WERI-Rb-1 (cell line): ENCODE data around the gene MLNR.

Experiments used
- DNase-seq: peaks from one replicate; pipeline ENCODE4 v3.0.0-alpha.2; 2020
- H3K27ac ChIP-seq: fragments of 250-450 bp; sonication (Bioruptor Pico); 2 replicates; pipeline ENCODE4 v1.5.1; 2020; ENCODE audit warnings: mild to moderate bottlenecking, moderate library complexity
- H3K27me3 ChIP-seq: fragments of 250-450 bp; sonication (Bioruptor Pico); 2 replicates; pipeline ENCODE4 v1.5.1; 2021; ENCODE audit warnings: mild to moderate bottlenecking, low read depth, moderate library complexity; ENCODE audit not compliant: insufficient read depth, severe bottlenecking
- H3K36me3 ChIP-seq: fragments of 250-450 bp; sonication (Bioruptor Pico); 2 replicates; pipeline ENCODE4 v1.5.1; 2020; ENCODE audit warnings: mild to moderate bottlenecking, moderate library complexity
- H3K4me3 ChIP-seq: 2 replicates; pipeline ENCODE4 v1.5.1; 2011; ENCODE audit warnings: low read depth, mild to moderate bottlenecking, control low read depth, low read length
- H3K9me3 ChIP-seq: fragments of 250-450 bp; sonication (Bioruptor Pico); 2 replicates; pipeline ENCODE4 v1.5.1; 2021; ENCODE audit warnings: mild to moderate bottlenecking, moderate library complexity; ENCODE audit not compliant: severe bottlenecking
- TF ChIP-seq, protein P1 (sequence below): IDR thresholded peaks from 2 replicates; pipeline ENCODE4 v1.5.1; 2011; ENCODE audit warnings: low read depth, mild to moderate bottlenecking, control low read depth, inconsistent platforms, low read length

The MLNR gene

DNA sequence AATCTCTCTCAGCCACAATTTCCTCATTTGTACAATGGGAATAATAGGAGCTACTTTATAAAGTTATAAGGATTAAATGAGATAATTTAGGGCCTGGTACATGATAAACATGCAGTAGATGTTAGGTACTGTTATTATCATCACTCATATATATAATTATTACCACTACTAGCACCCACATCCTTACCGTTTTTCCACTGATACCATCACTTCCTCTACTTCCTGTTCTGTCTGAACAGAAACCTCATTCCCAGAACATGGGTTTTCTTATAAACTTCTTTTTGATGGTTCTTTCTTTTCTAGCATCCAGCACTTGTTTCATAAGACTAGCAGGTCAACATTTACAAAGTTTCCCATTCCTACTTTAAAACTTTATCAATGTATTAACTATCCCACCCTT is 33.9 kb downstream of the MLNR start:
- DNase-seq, result no peak
- Histone ChIP-seq H3K36me3 (no peaks in the 10 kb centered on the region), H3K27me3 (no peaks in the 10 kb centered on the region), H3K9me3 (no peaks in the 10 kb centered on the region), H3K4me3 (no peak overlapping the region), H3K27ac (no peak overlapping the region)
- TF ChIP-seq, protein P1, sequence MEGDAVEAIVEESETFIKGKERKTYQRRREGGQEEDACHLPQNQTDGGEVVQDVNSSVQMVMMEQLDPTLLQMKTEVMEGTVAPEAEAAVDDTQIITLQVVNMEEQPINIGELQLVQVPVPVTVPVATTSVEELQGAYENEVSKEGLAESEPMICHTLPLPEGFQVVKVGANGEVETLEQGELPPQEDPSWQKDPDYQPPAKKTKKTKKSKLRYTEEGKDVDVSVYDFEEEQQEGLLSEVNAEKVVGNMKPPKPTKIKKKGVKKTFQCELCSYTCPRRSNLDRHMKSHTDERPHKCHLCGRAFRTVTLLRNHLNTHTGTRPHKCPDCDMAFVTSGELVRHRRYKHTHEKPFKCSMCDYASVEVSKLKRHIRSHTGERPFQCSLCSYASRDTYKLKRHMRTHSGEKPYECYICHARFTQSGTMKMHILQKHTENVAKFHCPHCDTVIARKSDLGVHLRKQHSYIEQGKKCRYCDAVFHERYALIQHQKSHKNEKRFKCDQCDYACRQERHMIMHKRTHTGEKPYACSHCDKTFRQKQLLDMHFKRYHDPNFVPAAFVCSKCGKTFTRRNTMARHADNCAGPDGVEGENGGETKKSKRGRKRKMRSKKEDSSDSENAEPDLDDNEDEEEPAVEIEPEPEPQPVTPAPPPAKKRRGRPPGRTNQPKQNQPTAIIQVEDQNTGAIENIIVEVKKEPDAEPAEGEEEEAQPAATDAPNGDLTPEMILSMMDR, result no peak

GRCh38 chr13:49256841-49257240 is 36.7 kb downstream of the MLNR start:
- no peak for DNase-seq
- Histone ChIP-seq H3K4me3 (no peak overlapping the region), H3K27ac (no peak overlapping the region), H3K27me3 (no peaks in the 10 kb centered on the region), H3K9me3 (no peaks in the 10 kb centered on the region), H3K36me3 (no peaks in the 10 kb centered on the region)
- TF ChIP-seq, protein P1, result no peak

DNA sequence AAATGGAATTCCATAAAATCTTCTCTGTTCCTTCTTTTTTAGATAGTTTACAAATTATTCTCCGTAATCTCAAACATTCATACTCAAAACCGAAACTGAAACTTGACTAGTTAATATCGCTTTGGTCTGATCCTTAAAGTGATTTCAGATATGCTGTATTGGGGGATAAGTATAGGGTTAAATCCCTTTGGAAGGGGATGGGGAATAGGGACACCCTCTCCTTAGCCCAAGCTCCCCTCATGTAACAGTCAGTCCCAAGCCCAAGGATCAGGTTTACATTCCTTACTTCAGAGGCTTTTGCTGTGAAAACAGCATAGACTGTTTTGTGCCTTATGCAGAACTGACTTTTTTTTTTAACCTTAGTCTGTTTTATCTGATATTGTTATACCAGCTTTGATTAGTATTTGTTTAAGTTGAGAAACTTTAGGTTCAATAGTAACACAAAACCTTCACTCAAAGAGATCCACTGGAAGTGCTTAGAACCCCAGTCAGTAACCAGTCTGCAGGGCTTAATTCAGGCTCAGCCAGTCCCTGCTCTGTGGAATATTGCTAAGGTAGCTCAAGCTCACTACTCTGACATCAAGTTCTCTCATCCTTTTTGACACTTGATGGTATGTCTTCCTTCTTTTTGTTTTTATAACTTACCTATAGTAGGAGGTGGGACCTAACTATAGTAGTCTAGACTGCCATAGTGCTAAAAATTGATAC is 38.1 kb downstream of the MLNR start:
- H3K9me3 ChIP-seq, result no peaks in the 10 kb centered on the region
- H3K36me3 ChIP-seq, result no peaks in the 10 kb centered on the region
- no peak for DNase-seq
- H3K27me3 ChIP-seq, result no peaks in the 10 kb centered on the region
- TF ChIP-seq, protein P1, result no peak
- H3K27ac ChIP-seq, result no peak overlapping the region
- H3K4me3 ChIP-seq, result no peak overlapping the region

DNA sequence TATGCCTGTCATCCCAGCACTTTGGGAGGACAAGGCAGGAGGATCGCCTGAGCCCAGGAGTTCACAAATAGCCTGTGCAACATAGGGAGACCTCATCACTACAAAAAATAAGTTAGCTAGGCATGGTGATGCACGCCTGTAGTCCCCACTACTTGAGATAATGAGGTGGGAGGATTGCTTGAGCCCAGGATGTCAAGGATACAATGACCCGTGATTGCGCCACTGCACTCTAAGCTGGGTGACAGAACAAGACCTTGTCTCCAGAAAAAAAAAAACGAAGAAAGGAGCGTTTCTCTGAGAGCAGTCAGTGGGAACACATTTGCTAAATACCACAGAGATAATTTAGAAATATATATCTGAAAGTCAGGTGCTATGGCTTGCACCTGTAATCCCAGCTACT is 39.4 kb downstream of the MLNR start:
- no peak for DNase-seq
- TF ChIP-seq, protein P1, result no peak
- H3K27ac ChIP-seq, result no peak overlapping the region
- H3K27me3 ChIP-seq, result no peaks in the 10 kb centered on the region
- no peaks in the 10 kb centered on the region for H3K36me3 ChIP-seq
- no peaks in the 10 kb centered on the region for H3K9me3 ChIP-seq
- H3K4me3 ChIP-seq, result no peak overlapping the region

GRCh38 chr13:49262634-49263033 is 42.5 kb downstream of the MLNR start:
- TF ChIP-seq, protein P1, result no peak
- H3K9me3 ChIP-seq, result no peaks in the 10 kb centered on the region
- no peak for DNase-seq
- H3K36me3 ChIP-seq, result no peaks in the 10 kb centered on the region
- H3K27me3 ChIP-seq, result no peaks in the 10 kb centered on the region
- H3K4me3 ChIP-seq, result no peak overlapping the region
- H3K27ac ChIP-seq, result no peak overlapping the region

DNA sequence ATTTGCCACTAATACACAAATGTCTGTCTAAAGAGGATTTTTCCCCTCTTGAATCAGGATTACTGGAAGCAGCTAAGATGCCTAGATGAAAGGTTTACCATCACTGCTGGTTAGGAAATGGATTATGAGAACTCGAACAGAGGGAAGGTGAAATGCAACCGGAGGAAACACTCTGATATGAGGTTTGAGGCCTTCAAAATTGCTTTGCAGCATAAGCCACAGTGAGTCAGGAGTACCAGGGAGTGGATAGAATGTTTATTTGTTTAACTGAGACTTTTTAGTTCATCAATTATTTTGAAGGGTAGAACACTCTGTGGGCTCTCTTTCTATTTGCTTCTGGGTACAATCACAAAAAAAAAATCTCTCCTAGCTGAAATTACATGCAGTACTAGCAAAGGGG is 45.7 kb downstream of the MLNR start:
- Histone ChIP-seq H3K4me3 (no peak overlapping the region), H3K9me3 (no peaks in the 10 kb centered on the region), H3K27ac (no peak overlapping the region), H3K27me3 (no peaks in the 10 kb centered on the region), H3K36me3 (no peaks in the 10 kb centered on the region)
- DNase-seq, result peak; percentile 6
- TF ChIP-seq, protein P1, result no peak
